GM12878 (cell line): ENCODE data around the gene FSTL4. TPM values are rescaled to one million over a fixed set of nuclear protein-coding genes. Genes with fewer than 3 reads are reported as not detected.

ENCODE experiments used
- ATAC-seq: fragments of 200-7000 bp; cut with Tn5 transposase; 3 replicates; pipeline ENCODE4 v1.9.1; 2020; ENCODE audit warnings: mild to moderate bottlenecking, moderate library complexity
- BruUV-seq: library from RNA; stranded (reverse); fragments of 400-500 nt; replicated peaks from 2 replicates; lab custom pipeline; 2021; lab: Mats Ljungman, UMichigan
- CTCF ChIA-PET: fragments of 300-600 bp; sonication (Branson Sonifier 250); formaldehyde crosslinking; extraction: SDS; loops from one replicate; lab custom pipeline; 2021; ENCODE audit warnings: inconsistent platforms; lab: Yijun Ruan, JAX
- POLR2A ChIA-PET: fragments of 350-600 bp; formaldehyde crosslinking; extraction: SDS; loops from one replicate; lab custom pipeline; 2021; ENCODE audit warnings: inconsistent platforms; lab: Charles Lee
- RAD21 ChIA-PET: fragments of 300-600 bp; sonication (Branson Sonifier 250); formaldehyde crosslinking; loops from one replicate; lab custom pipeline; 2023; ENCODE audit warnings: antibody characterized with exemption; ENCODE audit not compliant: unreplicated experiment; lab: Charles Lee
- SMC1A ChIA-PET: fragments of 300-600 bp; sonication (Branson Sonifier 250); formaldehyde crosslinking; loops from one replicate; lab custom pipeline; 2023; ENCODE audit not compliant: unreplicated experiment, uncharacterized antibody; lab: Charles Lee
- DNase-seq: peaks from one replicate; pipeline ENCODE4 v3.0.0-alpha.2; 2011; ENCODE audit warnings: low read depth, low spot score
- FAIRE-seq: peaks from 3 replicates; lab custom pipeline; 2011; peaks lifted over from hg19 to GRCh38; lab: Jason Lieb, UNC
- H2AFZ ChIP-seq: 2 replicates; pipeline ENCODE4 v1.6.0; 2011; ENCODE audit warnings: low read depth, low read length, control low read depth; ENCODE audit not compliant: control insufficient read depth
- H3K27ac ChIP-seq: 2 replicates; pipeline ENCODE4 v1.5.1; 2011; ENCODE audit warnings: control low read depth; ENCODE audit not compliant: control insufficient read depth, insufficient read depth
- H3K27me3 ChIP-seq, 2 experiments: replicated peaks in 1 of 2; 2 replicates each; pipeline versions ENCODE4 v1.6.0 to v1.6.1; 2011; ENCODE audit warnings: low read length in 1 of 2; ENCODE audit not compliant: control insufficient read depth in 2 of 2, insufficient read depth in 2 of 2
- H3K36me3 ChIP-seq, 2 experiments: 2 replicates each; pipeline ENCODE4 v1.5.1; 2011; ENCODE audit warnings: low read length in 1 of 2; ENCODE audit not compliant: control insufficient read depth in 2 of 2, insufficient read depth in 2 of 2
- H3K4me1 ChIP-seq: 2 replicates; pipeline ENCODE4 v1.6.1; 2011; ENCODE audit warnings: mild to moderate bottlenecking, low read length, moderate library complexity, mixed read lengths; ENCODE audit not compliant: control insufficient read depth, insufficient read depth
- H3K4me2 ChIP-seq: 2 replicates; pipeline ENCODE4 v1.6.0; 2011; ENCODE audit warnings: control low read depth; ENCODE audit not compliant: control insufficient read depth, insufficient read depth
- H3K4me3 ChIP-seq: fragments of 200-600 bp; sonication (generic); 2 replicates; pipeline ENCODE4 v1.5.1; 2016
- H3K79me2 ChIP-seq: 2 replicates; pipeline ENCODE4 v1.6.0; 2011; ENCODE audit warnings: low read length; ENCODE audit not compliant: control insufficient read depth, insufficient read depth
- H3K9ac ChIP-seq: 2 replicates; pipeline ENCODE4 v1.8.0; 2011; ENCODE audit warnings: low read length, control low read depth, mixed read lengths; ENCODE audit not compliant: control insufficient read depth, insufficient read depth
- H3K9me3 ChIP-seq: replicated peaks from 3 replicates; pipeline ENCODE4 v1.5.1; 2011; ENCODE audit warnings: mild to moderate bottlenecking, low read length; ENCODE audit not compliant: control insufficient read depth, insufficient read depth
- H4K20me1 ChIP-seq: 2 replicates; pipeline ENCODE4 v1.6.0; 2011; ENCODE audit not compliant: control insufficient read depth, insufficient read depth
- ATF3 ChIP-seq: IDR thresholded peaks from 2 replicates; pipeline ENCODE4 v1.6.1; 2011; ENCODE audit warnings: low read depth, mild to moderate bottlenecking, low read length, moderate library complexity, borderline replicate concordance; ENCODE audit errors: extremely low read depth
- CREB1 ChIP-seq: IDR thresholded peaks from 2 replicates; pipeline ENCODE4 v1.6.1; 2012; ENCODE audit warnings: low read depth, mild to moderate bottlenecking, inconsistent platforms
- E4F1 ChIP-seq: fragments of 450-650 bp; IDR thresholded peaks from 2 replicates; pipeline ENCODE4 v1.6.1; 2018; ENCODE audit warnings: borderline replicate concordance, mild to moderate bottlenecking; ENCODE audit not compliant: partially characterized antibody
- NFIC ChIP-seq: IDR thresholded peaks from 2 replicates; pipeline ENCODE4 v1.6.1; 2012; ENCODE audit warnings: low read depth, mild to moderate bottlenecking, inconsistent platforms, low read length, moderate library complexity
- ZZZ3 ChIP-seq: IDR thresholded peaks from 2 replicates; pipeline ENCODE4 v1.6.1; 2011; ENCODE audit warnings: low read depth; ENCODE audit not compliant: control insufficient read depth, insufficient read length
- WGBS: methylation state at CpG from one replicate; pipeline ENCODE4 v1.1.6; 2016; ENCODE audit warnings: low lambda C conversion rate; ENCODE audit not compliant: insufficient replicate concordance, insufficient coverage; ENCODE audit errors: missing lambda C conversion rate; 5-methylcytosine and 5-hydroxymethylcytosine counted together
- in situ Hi-C: fragments of 300-500 bp; cut with MboI; formaldehyde crosslinking; loops from 9 replicates; pipeline ENCODE4 v1.14.3; 2018; ENCODE audit warnings: mixed read lengths
- intact Hi-C: fragments of 100-400 bp; cut with micrococcal nuclease; formaldehyde crosslinking; loops from one replicate; pipeline ENCODE4 v1.14.2; 2022; ENCODE audit not compliant: unreplicated experiment
- polyA plus RNA-seq, 11 experiments: library from polyadenylated mRNA; depleted of rRNA in 4 of 11; unstranded in 6 of 11; stranded (reverse) in 5 of 11; fragments of >200 nt; fragmentation: Nextera tagmentation in 4 of 11; fragmentation: Illumina TruSeq in 1 of 11; extraction: Ambion mirVana in 4 of 11; extraction: Trizol in 1 of 11; gene quantifications; 1 replicate in 1 of 11; 2 replicates in 10 of 11; pipeline versions ENCODE4 v1.2.1 to v1.2.3, GENCODE V29; 2011 to 2016; ENCODE audit warnings: inconsistent platforms in 2 of 11, missing spikeins in 2 of 11, low read depth in 1 of 11
- total RNA-seq, 4 experiments: library from RNA; depleted of rRNA in 3 of 4; stranded (reverse); fragments of >200 nt in 3 of 4; fragmentation: Illumina TruSeq in 1 of 4; extraction: Trizol in 1 of 4; gene quantifications; 2 replicates each; pipeline versions ENCODE4 v1.2.1 to v1.2.3, GENCODE V29; 2013 to 2021

The FSTL4 gene
- total and polyA plus RNA-seq, 10 of the 15 experiments (the other 5 are each of a cell fraction or from before 2014, with no cell fraction given), result 0.01 to 0.79 (median 0.21) TPM; not detected in 6

DNA sequence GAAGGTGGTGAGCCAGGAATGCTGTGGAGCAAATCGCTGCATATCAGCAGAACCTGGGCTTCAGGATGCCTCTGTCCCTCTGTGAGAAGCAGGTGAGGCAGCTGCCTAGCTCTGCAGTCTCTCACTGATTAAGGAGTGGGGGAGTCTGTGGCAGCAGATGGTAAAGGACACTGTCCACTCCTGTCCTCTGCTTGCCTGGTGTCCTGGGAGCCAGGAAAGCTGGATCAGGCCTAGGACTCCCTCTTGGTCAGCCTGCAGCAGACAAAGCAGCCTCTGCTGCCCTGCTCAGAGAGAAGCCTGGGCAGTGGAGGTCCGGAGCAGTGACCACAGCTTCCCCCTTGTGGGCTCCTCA, 345.8 kb downstream of the FSTL4 start:
- BruUV-seq, result no TSS peak
- Histone ChIP-seq H3K4me1 (peaks cover 6% of the 10 kb centered on the region; the same call in 1 of the 2 replicates), H3K4me2 (no peak overlapping the region), H4K20me1 (no peaks in the 10 kb centered on the region), H3K36me3 (no peaks in the 10 kb centered on the region), H3K27me3 (no peaks in the 10 kb centered on the region), H3K4me3 (no peak overlapping the region), H3K27ac (no peak overlapping the region), H3K9me3 (no peaks in the 10 kb centered on the region), H2AFZ (no peak overlapping the region), H3K79me2 (no peaks in the 10 kb centered on the region), H3K9ac (no peak overlapping the region)
- WGBS, result 18% methylated on average over 2 of the region's 2 CpGs
- POLR2A ChIA-PET, result interaction anchor here (0.6 kb wide), 1 partner anchor 439 kb away, joined by 3 read pairs; no protein-coding TSS in a partner anchor
- SMC1A ChIA-PET, result interaction anchor here (0.7 to 0.8 kb wide), 2 partner anchors 7 to 55 kb away, joined by 4 to 5 read pairs; no protein-coding TSS in a partner anchor
- FAIRE-seq, result no peak
- in situ Hi-C loops (no loop called here), intact Hi-C loops (no loop called here)
- RAD21 ChIA-PET, result interaction anchor here (0.8 to 1.1 kb wide), 3 partner anchors 23 to 153 kb away, joined by 5 to 6 read pairs (median 5); no protein-coding TSS in a partner anchor
- ATAC-seq, result no peak
- no peak for DNase-seq
- CTCF ChIA-PET, result interaction anchor here (0.8 kb wide), 1 partner anchor 21 kb away, joined by 3 read pairs; no protein-coding TSS in a partner anchor
- TF ChIP-seq E4F1, result no peak
- no peak for TF ChIP-seq ATF3
- no peak for TF ChIP-seq ZZZ3
- TF ChIP-seq NFIC, result no peak
- TF ChIP-seq CREB1, result no peak
